SK-N-SH (cell line): ENCODE measurements around the gene CADPS2.

Source experiments
- CHD2 ChIP-seq: fragments of 150-350 bp; IDR thresholded peaks from 2 replicates; pipeline ENCODE4 v1.6.1; 2018; ENCODE audit warnings: low read length; ENCODE audit not compliant: partially characterized antibody
- EP300 ChIP-seq, 2 experiments: IDR thresholded peaks; 2 replicates each; pipeline versions ENCODE4 v1.4.0 to v1.6.1; 2012; ENCODE audit warnings: borderline replicate concordance in 1 of 2, low read depth in 1 of 2, low read length in 1 of 2
- FOXJ3 ChIP-seq: sonication (generic); formaldehyde crosslinking; IDR thresholded peaks from 2 replicates; pipeline ENCODE4 v1.5.1; 2020; ENCODE audit warnings: mild to moderate bottlenecking, missing genetic modification reagents
- MAX ChIP-seq: IDR thresholded peaks from 2 replicates; pipeline ENCODE4 v1.4.0; 2012; ENCODE audit warnings: low read depth
- MXI1 ChIP-seq: IDR thresholded peaks from 2 replicates; pipeline ENCODE4 v1.6.1; 2012; ENCODE audit warnings: mild to moderate bottlenecking, low read depth, low read length, improper control_type of control experiment
- REST ChIP-seq: IDR thresholded peaks from 2 replicates; pipeline ENCODE4 v1.6.1; 2012; ENCODE audit warnings: mild to moderate bottlenecking, low read depth, low read length, moderate library complexity
- RFX5 ChIP-seq: IDR thresholded peaks from 2 replicates; pipeline ENCODE4 v1.6.1; 2012; ENCODE audit warnings: mild to moderate bottlenecking, improper control_type of control experiment, low read length
- USF2 ChIP-seq: fragments of 150-350 bp; IDR thresholded peaks from 2 replicates; pipeline ENCODE4 v1.6.1; 2017; ENCODE audit warnings: antibody characterized with exemption, low read length, low read depth, borderline replicate concordance
- TF ChIP-seq, protein P1 (sequence below): fragments of 200-600 bp; sonication (generic); IDR thresholded peaks from 2 replicates; pipeline ENCODE4 v1.6.1; 2017; ENCODE audit warnings: antibody characterized with exemption, mild to moderate bottlenecking, moderate library complexity

GRCh38 chr7:122789156-122789555 is 97.1 kb downstream of the CADPS2 start:
- TF ChIP-seq, protein P1, sequence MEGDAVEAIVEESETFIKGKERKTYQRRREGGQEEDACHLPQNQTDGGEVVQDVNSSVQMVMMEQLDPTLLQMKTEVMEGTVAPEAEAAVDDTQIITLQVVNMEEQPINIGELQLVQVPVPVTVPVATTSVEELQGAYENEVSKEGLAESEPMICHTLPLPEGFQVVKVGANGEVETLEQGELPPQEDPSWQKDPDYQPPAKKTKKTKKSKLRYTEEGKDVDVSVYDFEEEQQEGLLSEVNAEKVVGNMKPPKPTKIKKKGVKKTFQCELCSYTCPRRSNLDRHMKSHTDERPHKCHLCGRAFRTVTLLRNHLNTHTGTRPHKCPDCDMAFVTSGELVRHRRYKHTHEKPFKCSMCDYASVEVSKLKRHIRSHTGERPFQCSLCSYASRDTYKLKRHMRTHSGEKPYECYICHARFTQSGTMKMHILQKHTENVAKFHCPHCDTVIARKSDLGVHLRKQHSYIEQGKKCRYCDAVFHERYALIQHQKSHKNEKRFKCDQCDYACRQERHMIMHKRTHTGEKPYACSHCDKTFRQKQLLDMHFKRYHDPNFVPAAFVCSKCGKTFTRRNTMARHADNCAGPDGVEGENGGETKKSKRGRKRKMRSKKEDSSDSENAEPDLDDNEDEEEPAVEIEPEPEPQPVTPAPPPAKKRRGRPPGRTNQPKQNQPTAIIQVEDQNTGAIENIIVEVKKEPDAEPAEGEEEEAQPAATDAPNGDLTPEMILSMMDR, result no peak
- TF ChIP-seq FOXJ3 (no peak), REST (no peak), RFX5 (no peak), EP300 (IDR thresholded peaks at IDR 0.05; ENCODE audit: borderline replicate concordance in 1 of 2, low read depth in 1 of 2, low read length in 1 of 2) (no peak), MXI1 (no peak), CHD2 (no peak), MAX (no peak), USF2 (no peak)
